Astrocyte of the cerebellum (primary cell): Measurements from ENCODE around the gene PROKR1.

Experiments used
- DNase-seq: peaks from one replicate; pipeline ENCODE4 v3.0.0-alpha.2; 2011; ENCODE audit warnings: low read depth
- H3K4me3 ChIP-seq: 2 replicates; pipeline ENCODE4 v1.5.1; 2011; ENCODE audit warnings: mild to moderate bottlenecking, low read depth, low read length, moderate library complexity
- CTCF ChIP-seq: IDR thresholded peaks from 2 replicates; pipeline ENCODE4 v1.5.1; 2012; ENCODE audit warnings: low read length, low read depth, moderate library complexity, mild to moderate bottlenecking; ENCODE audit errors: missing control alignments
- in situ Hi-C: cut with HindIII; loops from 2 replicates; pipeline ENCODE4 v1.10.0; 2017; ENCODE audit warnings: low sequenced_read_pairs

The PROKR1 gene

GRCh38 chr2:68684197-68684596 lies 40.8 kb downstream of the PROKR1 start:
- no peak for DNase-seq
- no peak for TF ChIP-seq CTCF
- no peak overlapping the region for H3K4me3 ChIP-seq
- in situ Hi-C loops, result no loop called here

- DNase-seq, result no peak
- in situ Hi-C loops, result no loop called here
- no peak overlapping the region for H3K4me3 ChIP-seq
- no peak for TF ChIP-seq CTCF
These were observed 42.8 kb downstream of the PROKR1 start for GRCh38 chr2:68686178-68686577.

- H3K4me3 ChIP-seq, result no peak overlapping the region
- no peak for TF ChIP-seq CTCF
- no peak for DNase-seq
- in situ Hi-C loops, result no loop called here
These were observed 43.6 kb downstream of the PROKR1 start for GRCh38 chr2:68687018-68687417.

GRCh38 chr2:68689553-68690537 lies 46.5 kb downstream of the PROKR1 start:
- in situ Hi-C loops, result no loop called here
- no peak for DNase-seq
- H3K4me3 ChIP-seq, result no peak overlapping the region
- no peak for TF ChIP-seq CTCF

GRCh38 chr2:68690851-68691250 lies 47.5 kb downstream of the PROKR1 start:
- no peak overlapping the region for H3K4me3 ChIP-seq
- in situ Hi-C loops, result no loop called here
- no peak for TF ChIP-seq CTCF
- DNase-seq, result no peak

- TF ChIP-seq CTCF, result no peak
- no peak overlapping the region for H3K4me3 ChIP-seq
- no peak for DNase-seq
- in situ Hi-C loops, result no loop called here
These were observed 49.1 kb downstream of the PROKR1 start for GRCh38 chr2:68692511-68692910.
